GM23248 (cell line): ENCODE results near the gene CDH20. TPM values are rescaled to one million over a fixed set of nuclear protein-coding genes. Genes with fewer than 3 reads are reported as not detected.

Experiments
- DNase-seq: peaks from one replicate; pipeline ENCODE4 v3.0.0-alpha.2; 2015
- H2AFZ ChIP-seq: fragments of 200-600 bp; sonication (generic); 2 replicates; pipeline ENCODE4 v1.6.1; 2016; ENCODE audit warnings: antibody characterized with exemption
- H3F3A ChIP-seq: fragments of 200-600 bp; sonication (generic); 2 replicates; pipeline ENCODE4 v1.6.1; 2016; ENCODE audit warnings: mild to moderate bottlenecking, antibody characterized with exemption, mixed run types; ENCODE audit not compliant: insufficient read depth
- H3K27ac ChIP-seq: fragments of 200-600 bp; sonication (generic); 2 replicates; pipeline ENCODE4 v1.5.1; 2016; ENCODE audit warnings: mild to moderate bottlenecking
- H3K27me3 ChIP-seq: fragments of 200-600 bp; sonication (generic); replicated peaks from 2 replicates; pipeline ENCODE4 v1.6.1; 2016; ENCODE audit warnings: mild to moderate bottlenecking; ENCODE audit not compliant: insufficient read depth
- H3K36me3 ChIP-seq: fragments of 200-600 bp; sonication (generic); 2 replicates; pipeline ENCODE4 v1.6.1; 2016; ENCODE audit warnings: low read depth, mild to moderate bottlenecking
- H3K4me1 ChIP-seq: fragments of 200-600 bp; sonication (generic); 2 replicates; pipeline ENCODE4 v1.6.1; 2016; ENCODE audit warnings: mild to moderate bottlenecking; ENCODE audit not compliant: insufficient read depth
- H3K4me2 ChIP-seq: fragments of 200-600 bp; sonication (generic); one replicate; pipeline ENCODE4 v1.6.1; 2016; ENCODE audit warnings: mild to moderate bottlenecking; ENCODE audit not compliant: unreplicated experiment
- H3K4me3 ChIP-seq: fragments of 200-600 bp; sonication (generic); 2 replicates; pipeline ENCODE4 v1.5.1; 2016; ENCODE audit warnings: mild to moderate bottlenecking
- H3K79me2 ChIP-seq: fragments of 200-600 bp; sonication (generic); 2 replicates; pipeline ENCODE4 v1.6.1; 2016; ENCODE audit warnings: mild to moderate bottlenecking; ENCODE audit not compliant: insufficient read depth
- H3K9ac ChIP-seq: fragments of 200-600 bp; sonication (generic); 2 replicates; pipeline ENCODE4 v1.6.1; 2016; ENCODE audit warnings: mild to moderate bottlenecking
- H3K9me2 ChIP-seq: fragments of 200-600 bp; sonication (generic); 2 replicates; pipeline ENCODE4 v1.6.1; 2016; ENCODE audit warnings: mixed run types, mild to moderate bottlenecking, moderate library complexity; ENCODE audit not compliant: insufficient read depth
- H3K9me3 ChIP-seq: fragments of 200-600 bp; sonication (generic); one replicate; pipeline ENCODE4 v1.6.1; 2017; ENCODE audit warnings: low read depth
- H4K20me1 ChIP-seq: fragments of 200-600 bp; sonication (generic); 2 replicates; pipeline ENCODE4 v1.6.0; 2016; ENCODE audit not compliant: insufficient read depth
- EZH2 ChIP-seq: fragments of 200-600 bp; sonication (generic); IDR thresholded peaks from 2 replicates; pipeline ENCODE4 v1.6.1; 2018; ENCODE audit warnings: antibody characterized with exemption, mild to moderate bottlenecking; ENCODE audit not compliant: insufficient read depth, poor library complexity, severe bottlenecking
- EZH2phosphoT487 ChIP-seq: fragments of 200-600 bp; sonication (generic); IDR thresholded peaks from 2 replicates; pipeline ENCODE4 v1.6.1; 2018; ENCODE audit warnings: antibody characterized with exemption, moderate library complexity, mild to moderate bottlenecking, low read depth; ENCODE audit not compliant: insufficient read depth
- WGBS, 2 experiments: methylation state at CpG; one replicate each; pipeline ENCODE4 v1.1.6; 2015 to 2017; ENCODE audit warnings: low lambda C conversion rate in 2 of 2, low coverage in 1 of 2; ENCODE audit errors: missing lambda C conversion rate in 2 of 2; 5-methylcytosine and 5-hydroxymethylcytosine counted together
- in situ Hi-C: fragments of 300-500 bp; cut with MboI; formaldehyde crosslinking; loops from 2 replicates; pipeline ENCODE4 v1.15.0; 2020
- polyA plus RNA-seq: library from polyadenylated mRNA; unstranded; fragments of >200 nt; fragmentation: Nextera tagmentation; extraction: Ambion mirVana; gene quantifications from 2 replicates; pipeline ENCODE4 v1.2.1, GENCODE V29; 2016
- total RNA-seq: library from RNA; depleted of rRNA; stranded (reverse); fragments of >200 nt; shearing (Covaris generic); gene quantifications from 2 replicates; pipeline ENCODE4 v1.2.3, GENCODE V29; 2014

CDH20 gene
- total and polyA plus RNA-seq, 2 experiments from 2014 or later: not detected

GRCh38 chr18:61443081-61443725, 110.0 kb downstream of the CDH20 start:
- Histone ChIP-seq H3K9me3 (no peaks in the 10 kb centered on the region), H3K27ac (no peak overlapping the region), H3K36me3 (no peaks in the 10 kb centered on the region), H3K4me2 (no peak overlapping the region), H3K9me2 (no peaks in the 10 kb centered on the region), H3K27me3 (no peaks in the 10 kb centered on the region; the same call in 1 of the 2 replicates), H2AFZ (no peak overlapping the region), H3K4me3 (no peak overlapping the region), H3K79me2 (no peaks in the 10 kb centered on the region), H4K20me1 (no peaks in the 10 kb centered on the region), H3F3A (no peaks in the 10 kb centered on the region), H3K4me1 (no peaks in the 10 kb centered on the region), H3K9ac (no peak overlapping the region)
- in situ Hi-C loops: no loop called here
- no peak for DNase-seq
- WGBS, 2 experiments: 68 to 72% methylated on average over 5 of the region's 5 CpGs
- TF ChIP-seq EZH2 (no peak), EZH2phosphoT487 (no peak)

- no peaks in the 10 kb centered on the region for H3K79me2 ChIP-seq
- H3K9me2 ChIP-seq: no peaks in the 10 kb centered on the region
- H3K27ac ChIP-seq: no peak overlapping the region
- no peak for TF ChIP-seq EZH2phosphoT487
- no peak for TF ChIP-seq EZH2
- H3K27me3 ChIP-seq: no peaks in the 10 kb centered on the region; the same call in 1 of the 2 replicates
- DNase-seq: no peak
- no peaks in the 10 kb centered on the region for H3K9me3 ChIP-seq
- H3K4me2 ChIP-seq: no peak overlapping the region
- H3F3A ChIP-seq: no peaks in the 10 kb centered on the region
- no peak overlapping the region for H3K9ac ChIP-seq
- in situ Hi-C loops: no loop called here
- H4K20me1 ChIP-seq: no peaks in the 10 kb centered on the region
- H3K4me3 ChIP-seq: no peak overlapping the region
- no peaks in the 10 kb centered on the region for H3K36me3 ChIP-seq
- WGBS, 2 experiments: 49 to 74% methylated on average over 2 of the region's 2 CpGs
- no peaks in the 10 kb centered on the region for H3K4me1 ChIP-seq
- no peak overlapping the region for H2AFZ ChIP-seq
These were observed 115.1 kb downstream of the CDH20 start for GRCh38 chr18:61448316-61448715.

GRCh38 chr18:61459896-61460648, 126.8 kb downstream of the CDH20 start:
- no peaks in the 10 kb centered on the region for H3F3A ChIP-seq
- H3K9me3 ChIP-seq: no peaks in the 10 kb centered on the region
- H3K4me2 ChIP-seq: no peak overlapping the region
- no peaks in the 10 kb centered on the region for H3K9me2 ChIP-seq
- H3K27me3 ChIP-seq: no peaks in the 10 kb centered on the region
- no peak overlapping the region for H3K4me3 ChIP-seq
- no peak overlapping the region for H3K9ac ChIP-seq
- DNase-seq: no peak
- no peaks in the 10 kb centered on the region for H4K20me1 ChIP-seq
- no peak overlapping the region for H3K27ac ChIP-seq
- no peaks in the 10 kb centered on the region for H3K36me3 ChIP-seq
- H3K4me1 ChIP-seq: no peaks in the 10 kb centered on the region
- 14 to 27% methylated on average over 4 of the region's 4 CpGs for WGBS, 2 experiments
- H3K79me2 ChIP-seq: no peaks in the 10 kb centered on the region
- no peak overlapping the region for H2AFZ ChIP-seq
- in situ Hi-C loops: no loop called here
- no peak for TF ChIP-seq EZH2phosphoT487
- no peak for TF ChIP-seq EZH2

GRCh38 chr18:61464551-61465142, 131.4 kb downstream of the CDH20 start:
- H3K9me3 ChIP-seq: no peaks in the 10 kb centered on the region
- in situ Hi-C loops: no loop called here
- H3K4me3 ChIP-seq: no peak overlapping the region
- H3K9ac ChIP-seq: no peak overlapping the region
- no peaks in the 10 kb centered on the region for H4K20me1 ChIP-seq
- no peaks in the 10 kb centered on the region for H3K79me2 ChIP-seq
- no peak for DNase-seq
- no peak overlapping the region for H3K27ac ChIP-seq
- no peaks in the 10 kb centered on the region for H3K27me3 ChIP-seq
- H3K4me1 ChIP-seq: no peaks in the 10 kb centered on the region
- no peaks in the 10 kb centered on the region for H3K9me2 ChIP-seq
- H3K36me3 ChIP-seq: no peaks in the 10 kb centered on the region
- WGBS, 2 experiments: 12 to 17% methylated on average over 1 of the region's 1 CpG
- no peaks in the 10 kb centered on the region for H3F3A ChIP-seq
- no peak for TF ChIP-seq EZH2
- TF ChIP-seq EZH2phosphoT487: no peak
- no peak overlapping the region for H3K4me2 ChIP-seq
- H2AFZ ChIP-seq: no peak overlapping the region
